HG02623 (cell line): ENCODE measurements around the gene MYBL2.

Experiments used
- ATAC-seq: cut with Tn5 transposase; IDR thresholded peaks from one replicate; pipeline ENCODE4 v1.9.1; 2021; ENCODE audit warnings: moderate library complexity; ENCODE audit not compliant: unreplicated experiment

The MYBL2 gene

GRCh38 chr20:43721429-43722152 is 54.7 kb downstream of the MYBL2 start:
- no peak for ATAC-seq

GRCh38 chr20:43722153-43722505 is 55.2 kb downstream of the MYBL2 start:
- ATAC-seq = no peak

- no peak for ATAC-seq
Observed at GRCh38 chr20:43723186-43723585, 56.3 kb downstream of the MYBL2 start.

GRCh38 chr20:43723735-43724134 is 56.8 kb downstream of the MYBL2 start:
- ATAC-seq = no peak

- no peak for ATAC-seq
Observed at GRCh38 chr20:43724383-43724782, 57.5 kb downstream of the MYBL2 start.

GRCh38 chr20:43725666-43726065 is 58.8 kb downstream of the MYBL2 start:
- no peak for ATAC-seq

GRCh38 chr20:43726333-43726732 is 59.4 kb downstream of the MYBL2 start:
- ATAC-seq = no peak

GRCh38 chr20:43726811-43727338 is 60.0 kb downstream of the MYBL2 start, which contains the start of gene GTSF1L:
GTSF1L (minus strand) TSS chr20:43727002; CDS start chr20:43726694, 308 bp downstream.
- ATAC-seq = no peak

- no peak for ATAC-seq
Observed at GRCh38 chr20:43727980-43728590, 61.2 kb downstream of the MYBL2 start.

GRCh38 chr20:43728686-43729255 is 61.9 kb downstream of the MYBL2 start:
- ATAC-seq = no peak

- no peak for ATAC-seq
Observed at GRCh38 chr20:43731469-43731868, 64.6 kb downstream of the MYBL2 start.

GRCh38 chr20:43731927-43732326 is 65.0 kb downstream of the MYBL2 start:
- ATAC-seq = no peak

GRCh38 chr20:43736588-43737158 is 69.8 kb downstream of the MYBL2 start:
- no peak for ATAC-seq

- ATAC-seq = no peak
Observed at GRCh38 chr20:43737925-43738324, 71.0 kb downstream of the MYBL2 start.

GRCh38 chr20:43739148-43739749 is 72.3 kb downstream of the MYBL2 start:
- ATAC-seq = no peak

- no peak for ATAC-seq
Observed at GRCh38 chr20:43740642-43741041, 73.7 kb downstream of the MYBL2 start.

GRCh38 chr20:43744151-43744611 is 77.3 kb downstream of the MYBL2 start:
- no peak for ATAC-seq

GRCh38 chr20:43744966-43745730 is 78.2 kb downstream of the MYBL2 start:
- no peak for ATAC-seq

- ATAC-seq = no peak
Observed at GRCh38 chr20:43746344-43747137, 79.6 kb downstream of the MYBL2 start.

GRCh38 chr20:43748274-43748673 is 81.4 kb downstream of the MYBL2 start:
- no peak for ATAC-seq
